Neural cell (in vitro differentiated cells): Measurements from ENCODE around the gene CDC25B.

Experiments
- CTCF ChIP-seq: fragments of 450-650 bp; IDR thresholded peaks from 2 replicates; pipeline ENCODE4 v1.5.1; 2014; ENCODE audit warnings: antibody characterized with exemption, mild to moderate bottlenecking, moderate library complexity; ENCODE audit not compliant: poor library complexity, severe bottlenecking
- EP300 ChIP-seq: fragments of 450-650 bp; conservative IDR thresholded peaks from 2 replicates; pipeline ENCODE4 v1.6.1; 2014; ENCODE audit warnings: antibody characterized with exemption, mild to moderate bottlenecking, moderate library complexity; ENCODE audit not compliant: poor library complexity, severe bottlenecking
- EZH2 ChIP-seq: fragments of 200-600, 300-800 bp; shearing (Covaris generic), sonication (generic); IDR thresholded peaks from 2 replicates; pipeline ENCODE4 v1.6.1; 2014; ENCODE audit warnings: antibody characterized with exemption, low read length, borderline replicate concordance, mild to moderate bottlenecking; ENCODE audit not compliant: insufficient read depth, poor library complexity, severe bottlenecking
- MXI1 ChIP-seq: fragments of 450-650 bp; conservative IDR thresholded peaks from 2 replicates; pipeline ENCODE4 v1.6.1; 2014; ENCODE audit warnings: antibody characterized with exemption, mild to moderate bottlenecking; ENCODE audit not compliant: poor library complexity, severe bottlenecking
- POLR2AphosphoS5 ChIP-seq: IDR thresholded peaks from 2 replicates; pipeline ENCODE4 v1.6.1; 2012
- RAD21 ChIP-seq: fragments of 450-650 bp; conservative IDR thresholded peaks from 2 replicates; pipeline ENCODE4 v1.6.1; 2014; ENCODE audit warnings: antibody characterized with exemption, mild to moderate bottlenecking, moderate library complexity
- REST ChIP-seq: IDR thresholded peaks from 2 replicates; pipeline ENCODE4 v1.6.1; 2012; ENCODE audit warnings: borderline replicate concordance
- TAF1 ChIP-seq: IDR thresholded peaks from 2 replicates; pipeline ENCODE4 v1.6.1; 2012; ENCODE audit warnings: low read depth

- TF ChIP-seq CTCF (no peak), EZH2 (no peak), TAF1 (no peak), REST (no peak), EP300 (no peak), POLR2AphosphoS5 (no peak), RAD21 (no peak), MXI1 (no peak)
Measured at GRCh38 chr20:3796477-3797225, 541 bp downstream of the CDC25B start.
